ENCODE data around the gene ACADSB. TPM values are rescaled to one million over a fixed set of nuclear protein-coding genes. Genes with fewer than 3 reads are reported as not detected.

ACADSB gene
- polyA plus RNA-seq, 1 donor from 2014 or later = 20.3 TPM

- Histone ChIP-seq H4K20me1 (ENCODE audit: insufficient read depth) (no peaks in the 10 kb centered on the region), H3K9ac (ENCODE audit: low read length) (no peak overlapping the region), H3K9me3 (ENCODE audit: low read length) (no peaks in the 10 kb centered on the region), H3K9me2 (ENCODE audit: insufficient read depth, low read length) (no peaks in the 10 kb centered on the region), H3K4me3 (ENCODE audit: low read length) (peak overlapping the region; percentile 2), H3K36me3 (ENCODE audit: insufficient read depth, low read length) (no peaks in the 10 kb centered on the region), H3F3A (ENCODE audit: insufficient read depth, low read length, poor library complexity, severe bottlenecking) (no peaks in the 10 kb centered on the region), H3K27me3 (ENCODE audit: insufficient read depth, low read depth, low read length) (peaks cover 19% of the 10 kb centered on the region), H3K4me2 (ENCODE audit: low read length) (no peak overlapping the region), H3K27ac (ENCODE audit: low read length) (peak overlapping the region; percentile 2), H2AFZ (ENCODE audit: low read depth, low read length) (no peak overlapping the region), H3K79me2 (replicated peaks; ENCODE audit: insufficient read depth, low read length) (no peaks in the 10 kb centered on the region)
- TF ChIP-seq POLR2AphosphoS5 (IDR thresholded peaks at IDR 0.05) (peak; percentile 38), MXI1 (conservative IDR thresholded peaks at IDR 0.05; ENCODE audit: poor library complexity, severe bottlenecking) (no peak)
Observed at GRCh38 chr10:123092635-123093414, 84.0 kb downstream of the ACADSB start.

GRCh38 chr10:123093489-123093888 lies 84.7 kb downstream of the ACADSB start:
- no peak overlapping the region for H3K27ac ChIP-seq (ENCODE audit: low read length)
- no peak overlapping the region for H3K4me2 ChIP-seq (ENCODE audit: low read length)
- H3K9me2 ChIP-seq (ENCODE audit: insufficient read depth, low read length) = no peaks in the 10 kb centered on the region
- TF ChIP-seq SMC3 (conservative IDR thresholded peaks at IDR 0.05; ENCODE audit: poor library complexity) = no peak
- TF ChIP-seq TAF1 (IDR thresholded peaks at IDR 0.05; ENCODE audit: low read depth) = no peak
- TF ChIP-seq RAD21 (conservative IDR thresholded peaks at IDR 0.05) = no peak
- TF ChIP-seq POLR2AphosphoS5 (IDR thresholded peaks at IDR 0.05) = no peak
- no peak for TF ChIP-seq EZH2 (IDR thresholded peaks at IDR 0.05; ENCODE audit: borderline replicate concordance, insufficient read depth, low read length, poor library complexity, severe bottlenecking)
- TF ChIP-seq EP300 (conservative IDR thresholded peaks at IDR 0.05; ENCODE audit: poor library complexity, severe bottlenecking) = no peak
- no peak for TF ChIP-seq MXI1 (conservative IDR thresholded peaks at IDR 0.05; ENCODE audit: poor library complexity, severe bottlenecking)
- peaks cover 21% of the 10 kb centered on the region for H3K27me3 ChIP-seq (ENCODE audit: insufficient read depth, low read depth, low read length)
- no peak overlapping the region for H3K9ac ChIP-seq (ENCODE audit: low read length)
- no peaks in the 10 kb centered on the region for H3K79me2 ChIP-seq (replicated peaks; ENCODE audit: insufficient read depth, low read length)
- H4K20me1 ChIP-seq (ENCODE audit: insufficient read depth) = no peaks in the 10 kb centered on the region
- H2AFZ ChIP-seq (ENCODE audit: low read depth, low read length) = no peak overlapping the region
- no peaks in the 10 kb centered on the region for H3K9me3 ChIP-seq (ENCODE audit: low read length)
- H3K4me3 ChIP-seq (ENCODE audit: low read length) = peak overlapping the region; percentile 2
- H3K36me3 ChIP-seq (ENCODE audit: insufficient read depth, low read length) = no peaks in the 10 kb centered on the region
- no peaks in the 10 kb centered on the region for H3F3A ChIP-seq (ENCODE audit: insufficient read depth, low read length, poor library complexity, severe bottlenecking)

GRCh38 chr10:123096452-123096851 lies 87.6 kb downstream of the ACADSB start:
- Histone ChIP-seq H3K9me2 (ENCODE audit: insufficient read depth, low read length) (no peaks in the 10 kb centered on the region), H3K9me3 (ENCODE audit: low read length) (no peaks in the 10 kb centered on the region), H3F3A (ENCODE audit: insufficient read depth, low read length, poor library complexity, severe bottlenecking) (no peaks in the 10 kb centered on the region), H3K4me3 (ENCODE audit: low read length) (no peak overlapping the region), H3K27ac (ENCODE audit: low read length) (no peak overlapping the region), H2AFZ (ENCODE audit: low read depth, low read length) (no peak overlapping the region), H3K36me3 (ENCODE audit: insufficient read depth, low read length) (no peaks in the 10 kb centered on the region), H3K4me2 (ENCODE audit: low read length) (no peak overlapping the region), H3K27me3 (ENCODE audit: insufficient read depth, low read depth, low read length) (peaks cover 17% of the 10 kb centered on the region), H4K20me1 (ENCODE audit: insufficient read depth) (no peaks in the 10 kb centered on the region), H3K9ac (ENCODE audit: low read length) (no peak overlapping the region), H3K79me2 (replicated peaks; ENCODE audit: insufficient read depth, low read length) (no peaks in the 10 kb centered on the region)
- TF ChIP-seq EZH2 (IDR thresholded peaks at IDR 0.05; ENCODE audit: borderline replicate concordance, insufficient read depth, low read length, poor library complexity, severe bottlenecking) = no peak

GRCh38 chr10:123097039-123097438 lies 88.2 kb downstream of the ACADSB start:
- no peak overlapping the region for H3K27ac ChIP-seq (ENCODE audit: low read length)
- no peaks in the 10 kb centered on the region for H3K36me3 ChIP-seq (ENCODE audit: insufficient read depth, low read length)
- H4K20me1 ChIP-seq (ENCODE audit: insufficient read depth) = no peaks in the 10 kb centered on the region
- no peaks in the 10 kb centered on the region for H3F3A ChIP-seq (ENCODE audit: insufficient read depth, low read length, poor library complexity, severe bottlenecking)
- no peak for TF ChIP-seq MXI1 (conservative IDR thresholded peaks at IDR 0.05; ENCODE audit: poor library complexity, severe bottlenecking)
- TF ChIP-seq CTCF (IDR thresholded peaks at IDR 0.05; ENCODE audit: poor library complexity, severe bottlenecking) = no peak
- TF ChIP-seq EZH2 (IDR thresholded peaks at IDR 0.05; ENCODE audit: borderline replicate concordance, insufficient read depth, low read length, poor library complexity, severe bottlenecking) = no peak
- no peak for TF ChIP-seq RAD21 (conservative IDR thresholded peaks at IDR 0.05)
- no peak for TF ChIP-seq POLR2AphosphoS5 (IDR thresholded peaks at IDR 0.05)
- TF ChIP-seq REST (IDR thresholded peaks at IDR 0.05; ENCODE audit: borderline replicate concordance) = no peak
- TF ChIP-seq SMC3 (conservative IDR thresholded peaks at IDR 0.05; ENCODE audit: poor library complexity) = no peak
- no peak for TF ChIP-seq TAF1 (IDR thresholded peaks at IDR 0.05; ENCODE audit: low read depth)
- H3K9ac ChIP-seq (ENCODE audit: low read length) = no peak overlapping the region
- H3K9me3 ChIP-seq (ENCODE audit: low read length) = no peaks in the 10 kb centered on the region
- peaks cover 17% of the 10 kb centered on the region for H3K27me3 ChIP-seq (ENCODE audit: insufficient read depth, low read depth, low read length)
- no peak overlapping the region for H3K4me3 ChIP-seq (ENCODE audit: low read length)
- no peak overlapping the region for H3K4me2 ChIP-seq (ENCODE audit: low read length)
- no peak overlapping the region for H2AFZ ChIP-seq (ENCODE audit: low read depth, low read length)
- H3K79me2 ChIP-seq (replicated peaks; ENCODE audit: insufficient read depth, low read length) = no peaks in the 10 kb centered on the region
- H3K9me2 ChIP-seq (ENCODE audit: insufficient read depth, low read length) = no peaks in the 10 kb centered on the region
